ENCODE results near the gene PCSK7. TPM values are rescaled to one million over a fixed set of nuclear protein-coding genes. Genes with fewer than 3 reads are reported as not detected.

Gene PCSK7
- total RNA-seq, 1 donor from 2014 or later, result 54.6 TPM

DNA sequence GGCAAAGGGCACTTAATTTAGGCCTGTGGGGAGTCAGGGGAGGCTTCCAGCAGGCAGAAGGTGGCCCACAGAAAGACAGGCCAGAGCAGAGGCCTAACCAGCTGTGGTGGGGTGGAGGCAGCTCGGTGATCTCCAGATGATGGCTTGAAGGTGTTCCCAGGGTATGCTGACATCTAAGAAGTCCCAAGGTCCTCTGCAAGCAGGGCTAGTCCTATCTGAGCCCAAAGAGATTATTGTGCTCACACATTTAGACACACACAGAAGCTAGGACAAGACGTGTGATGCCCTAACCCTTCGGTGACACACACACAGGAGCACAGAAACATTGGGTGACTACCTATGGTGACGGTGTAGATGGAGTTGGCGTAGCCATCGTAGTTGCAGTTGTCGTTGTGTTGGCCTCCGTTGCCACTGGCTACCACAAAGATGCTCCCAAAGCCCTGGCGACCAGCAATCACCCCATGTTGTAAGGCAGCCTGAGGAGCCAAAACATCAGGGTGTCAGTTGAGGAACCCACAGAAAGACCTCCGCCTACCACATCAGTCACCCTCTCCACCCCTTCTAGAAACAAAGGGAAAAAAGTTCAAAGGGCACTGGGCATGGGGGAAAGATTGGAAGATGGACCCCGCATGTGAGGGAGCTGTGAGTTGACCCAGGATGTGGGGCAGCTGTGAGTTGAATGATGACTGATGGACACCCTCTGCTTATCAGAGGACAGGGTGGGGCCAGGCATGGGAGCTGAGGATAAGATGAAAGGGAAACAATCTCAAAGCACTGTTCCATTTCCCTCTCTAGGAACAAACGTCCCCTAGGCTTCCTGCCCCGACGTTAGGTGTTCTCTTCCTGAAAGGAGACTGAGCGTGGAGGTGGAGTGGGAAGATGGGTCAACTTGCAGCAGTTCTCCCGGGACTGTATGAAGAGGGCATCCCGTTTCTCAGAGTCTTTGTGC lies 7.9 kb downstream of the PCSK7 start:
- no peak for DNase-seq (ENCODE audit: extremely low spot score, unreplicated experiment)
- no peaks in the 10 kb centered on the region for H3K9me3 Mint-ChIP-seq
- no peak overlapping the region for H3K27ac Mint-ChIP-seq
- TF ChIP-seq, protein P1, sequence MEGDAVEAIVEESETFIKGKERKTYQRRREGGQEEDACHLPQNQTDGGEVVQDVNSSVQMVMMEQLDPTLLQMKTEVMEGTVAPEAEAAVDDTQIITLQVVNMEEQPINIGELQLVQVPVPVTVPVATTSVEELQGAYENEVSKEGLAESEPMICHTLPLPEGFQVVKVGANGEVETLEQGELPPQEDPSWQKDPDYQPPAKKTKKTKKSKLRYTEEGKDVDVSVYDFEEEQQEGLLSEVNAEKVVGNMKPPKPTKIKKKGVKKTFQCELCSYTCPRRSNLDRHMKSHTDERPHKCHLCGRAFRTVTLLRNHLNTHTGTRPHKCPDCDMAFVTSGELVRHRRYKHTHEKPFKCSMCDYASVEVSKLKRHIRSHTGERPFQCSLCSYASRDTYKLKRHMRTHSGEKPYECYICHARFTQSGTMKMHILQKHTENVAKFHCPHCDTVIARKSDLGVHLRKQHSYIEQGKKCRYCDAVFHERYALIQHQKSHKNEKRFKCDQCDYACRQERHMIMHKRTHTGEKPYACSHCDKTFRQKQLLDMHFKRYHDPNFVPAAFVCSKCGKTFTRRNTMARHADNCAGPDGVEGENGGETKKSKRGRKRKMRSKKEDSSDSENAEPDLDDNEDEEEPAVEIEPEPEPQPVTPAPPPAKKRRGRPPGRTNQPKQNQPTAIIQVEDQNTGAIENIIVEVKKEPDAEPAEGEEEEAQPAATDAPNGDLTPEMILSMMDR (conservative IDR thresholded peaks at IDR 0.05), result no peak
- no peak overlapping the region for H3K4me3 Mint-ChIP-seq
- H3K36me3 Mint-ChIP-seq, result peaks cover 12% of the 10 kb centered on the region
- H3K27me3 Mint-ChIP-seq, result no peaks in the 10 kb centered on the region
- H3K4me1 Mint-ChIP-seq (ENCODE audit: unreplicated experiment), result peaks cover 17% of the 10 kb centered on the region

DNA sequence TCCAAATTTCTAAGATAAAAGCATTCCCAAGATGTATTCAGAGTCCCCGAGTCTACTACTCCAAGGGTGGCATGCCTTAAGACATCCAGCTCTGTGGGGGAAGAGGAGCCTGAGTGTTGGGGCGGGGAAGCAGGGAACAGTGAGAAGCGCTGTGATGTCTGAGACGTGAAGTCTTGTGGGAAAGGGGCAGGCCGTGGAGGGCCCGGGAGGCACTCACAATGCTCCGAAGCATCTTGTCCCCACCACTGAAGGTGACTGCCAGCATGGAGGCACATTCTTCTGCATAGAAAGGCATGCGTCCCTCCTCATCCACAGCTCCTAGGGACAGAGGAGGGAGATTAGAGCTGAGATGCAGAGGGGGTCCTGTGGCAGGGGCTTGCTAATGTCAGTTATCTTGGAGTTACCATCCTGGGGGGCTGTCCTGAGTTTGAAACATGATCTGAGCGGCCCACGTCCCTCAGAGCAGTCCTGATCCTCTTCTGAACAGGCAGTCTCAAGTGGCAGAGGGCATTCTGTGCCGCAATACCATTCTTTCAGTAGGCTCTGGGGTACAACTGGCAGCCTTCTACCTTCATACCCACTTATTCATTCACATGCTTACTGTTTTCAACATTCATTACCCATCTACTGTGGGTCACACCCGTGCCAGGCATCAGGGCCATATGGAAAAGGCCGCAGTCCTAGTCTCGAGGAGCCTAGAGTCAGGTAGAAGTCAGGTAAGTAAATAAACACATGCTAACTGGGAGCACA lies 8.7 kb downstream of the PCSK7 start:
- no peak overlapping the region for H3K27ac Mint-ChIP-seq
- DNase-seq (ENCODE audit: extremely low spot score, unreplicated experiment), result no peak
- TF ChIP-seq, protein P1 (conservative IDR thresholded peaks at IDR 0.05), result no peak
- peaks cover 12% of the 10 kb centered on the region for H3K36me3 Mint-ChIP-seq
- H3K9me3 Mint-ChIP-seq, result no peaks in the 10 kb centered on the region
- no peak overlapping the region for H3K4me3 Mint-ChIP-seq
- no peaks in the 10 kb centered on the region for H3K27me3 Mint-ChIP-seq
- H3K4me1 Mint-ChIP-seq (ENCODE audit: unreplicated experiment), result peaks cover 17% of the 10 kb centered on the region

DNA sequence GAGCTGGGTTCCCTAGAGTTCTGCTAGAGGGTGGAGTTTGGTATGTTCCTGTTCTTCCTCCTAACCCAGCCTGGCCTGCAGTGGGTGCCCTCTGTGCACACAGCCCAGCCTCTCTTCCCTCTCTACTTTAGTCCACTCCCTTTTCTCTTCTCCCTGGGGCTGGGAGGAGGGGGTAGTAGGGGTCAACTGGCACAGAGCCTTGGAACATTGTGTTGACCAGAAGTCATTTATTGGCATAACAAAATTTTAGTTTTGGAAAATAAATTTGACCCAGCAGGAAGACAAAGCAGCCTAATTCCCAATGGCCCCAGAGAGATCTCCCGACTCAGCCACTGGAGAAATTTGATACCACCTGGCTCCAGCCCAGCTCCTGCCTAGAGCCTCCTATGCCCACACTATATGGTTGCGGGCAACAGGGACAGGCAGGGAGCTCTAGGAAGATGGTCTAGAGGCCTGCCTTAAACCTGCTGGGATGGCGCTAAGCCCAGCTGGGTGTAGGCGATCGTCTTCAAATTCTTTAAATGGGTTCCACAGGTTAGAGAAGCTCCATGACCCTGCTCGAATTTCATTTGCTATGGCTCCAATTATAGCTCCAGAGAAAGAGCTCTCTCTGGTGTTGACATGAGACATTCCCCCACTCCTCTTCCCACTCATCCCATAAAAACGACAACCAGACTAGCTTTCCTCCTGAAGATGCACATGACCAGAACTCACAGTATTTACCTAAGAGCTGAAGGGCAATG lies 9.9 kb downstream of the PCSK7 start:
- TF ChIP-seq, protein P1 (conservative IDR thresholded peaks at IDR 0.05), result no peak
- Mint-ChIP-seq H3K27me3 (no peaks in the 10 kb centered on the region), H3K9me3 (no peaks in the 10 kb centered on the region), H3K27ac (no peak overlapping the region), H3K36me3 (peaks cover 12% of the 10 kb centered on the region), H3K4me1 (ENCODE audit: unreplicated experiment) (peaks cover 17% of the 10 kb centered on the region), H3K4me3 (peak overlapping the region; percentile 13)
- no peak for DNase-seq (ENCODE audit: extremely low spot score, unreplicated experiment)

DNA sequence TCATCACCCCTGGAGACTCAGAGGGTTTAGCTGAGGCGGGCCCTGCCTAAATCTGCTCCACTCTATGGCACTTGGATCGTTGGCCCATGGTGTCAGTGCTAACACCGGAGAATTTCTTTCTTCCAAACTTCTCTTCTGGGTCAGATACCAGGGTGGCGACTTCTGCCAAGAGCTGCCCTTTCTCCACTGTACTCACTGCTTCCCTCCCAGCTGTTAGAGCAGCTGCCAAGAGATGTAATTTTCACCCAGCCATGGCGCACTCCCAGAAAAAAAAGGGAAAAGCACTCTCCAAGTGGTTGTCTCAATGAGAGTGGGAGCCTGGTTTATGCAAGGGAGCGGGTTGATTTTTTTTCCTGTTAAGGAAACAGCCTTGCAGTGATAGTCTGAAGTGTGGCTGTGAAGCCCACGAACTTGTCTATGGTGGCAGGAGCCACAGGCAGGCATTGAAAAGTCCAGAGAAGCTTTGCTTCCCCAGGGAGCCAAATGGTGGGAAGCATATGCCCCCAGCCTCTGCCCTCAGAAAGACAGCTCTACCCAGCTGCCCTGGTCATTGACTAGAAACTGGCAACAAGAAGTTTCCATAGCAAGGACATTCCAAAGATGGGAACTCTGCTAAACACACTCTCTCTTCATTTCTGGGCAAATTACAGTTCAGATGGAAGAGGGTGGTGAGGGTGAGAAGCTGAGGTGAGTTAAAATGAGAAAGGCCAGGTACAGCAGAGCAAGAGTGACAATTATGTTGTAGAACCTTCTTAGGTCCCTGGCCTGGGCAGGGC lies 10.7 kb downstream of the PCSK7 start:
- Mint-ChIP-seq H3K27ac (no peak overlapping the region), H3K4me3 (no peak overlapping the region), H3K4me1 (ENCODE audit: unreplicated experiment) (peaks cover 12% of the 10 kb centered on the region)

More for the DNA sequence above, 10.7 kb downstream of the PCSK7 start:
- no peak for DNase-seq (ENCODE audit: extremely low spot score, unreplicated experiment)
- Mint-ChIP-seq H3K9me3 (no peaks in the 10 kb centered on the region), H3K27me3 (no peaks in the 10 kb centered on the region), H3K36me3 (peaks cover 8% of the 10 kb centered on the region)
- TF ChIP-seq, protein P1 (conservative IDR thresholded peaks at IDR 0.05), result no peak
